ENCODE data around the gene GIN1.

Gene GIN1

DNA sequence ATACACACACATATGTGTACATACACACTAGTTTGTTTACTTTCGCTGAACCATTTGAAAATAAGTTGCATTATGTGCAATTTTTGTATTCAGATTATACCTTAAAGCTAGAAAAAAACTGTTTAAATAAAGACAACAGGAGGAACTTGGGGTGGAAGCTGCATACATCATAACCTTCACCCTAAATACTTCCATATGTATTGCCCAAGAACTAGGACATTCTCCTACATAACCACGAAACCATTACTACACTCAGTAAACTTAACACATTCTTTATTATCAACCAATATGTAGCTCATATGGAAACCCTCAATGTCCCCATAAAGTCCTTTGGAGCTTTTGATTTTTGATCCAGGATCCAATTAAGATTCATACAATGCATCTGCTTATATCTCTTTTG, 83.3 kb downstream of the GIN1 start:
- no peak for TF ChIP-seq CTCF (IDR thresholded peaks at IDR 0.05; ENCODE audit: borderline replicate concordance, insufficient read depth, low read depth, low read length)
- H3K4me3 ChIP-seq (ENCODE audit: low read depth, low read length): no peak overlapping the region

Data from GM12875 (cell line).